SIG-M5 (cell line): ENCODE measurements around the gene IVL.

ENCODE experiments used
- DNase-seq: peaks from one replicate; lab custom pipeline; 2025; lab: John Stamatoyannopoulos, UW

The IVL gene

GRCh38 chr1:152899027-152899426, 9.3 kb upstream of the IVL start:
- DNase-seq, result no peak

DNA sequence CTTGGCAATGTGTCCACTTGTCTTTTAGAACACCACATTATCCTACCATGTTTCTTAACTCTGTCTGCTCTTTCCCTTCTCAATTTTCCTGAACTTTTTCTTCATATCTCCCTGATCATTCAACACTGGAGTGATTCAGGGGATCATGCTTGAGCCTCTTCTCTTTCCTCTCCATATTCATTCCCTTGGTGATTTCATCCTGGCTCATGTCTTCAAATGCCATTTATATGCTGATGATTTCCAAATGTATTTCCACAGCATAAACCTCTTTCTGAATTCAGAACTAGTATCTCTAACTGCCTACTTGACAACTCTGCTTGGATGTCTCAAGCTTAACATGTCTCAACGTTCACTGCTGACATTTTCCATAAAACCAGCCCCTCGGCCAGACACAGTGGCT, 8.5 kb upstream of the IVL start:
- no peak for DNase-seq

GRCh38 chr1:152901631-152902030, 6.7 kb upstream of the IVL start:
- DNase-seq, result no peak

DNA sequence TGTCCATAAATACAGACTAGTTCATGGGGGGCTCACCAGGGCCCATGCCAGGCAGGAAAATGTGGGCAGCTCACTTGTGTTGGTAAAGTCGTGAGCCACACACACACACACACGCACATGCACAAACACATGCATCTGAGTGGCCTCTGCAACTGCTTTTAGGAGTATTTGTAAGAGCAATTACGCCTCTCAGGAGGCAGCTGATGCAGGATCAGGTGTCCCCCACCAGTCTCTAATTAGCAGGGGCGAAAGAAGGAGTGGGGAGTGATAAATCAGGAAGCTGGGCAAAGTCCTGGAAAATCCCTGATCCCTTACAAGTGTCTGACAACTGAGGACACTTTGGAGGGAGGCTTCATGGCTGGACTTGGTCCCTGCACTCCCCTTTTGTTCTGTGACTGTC, 5.7 kb upstream of the IVL start:
- DNase-seq, result no peak

GRCh38 chr1:152904688-152905440, 3.5 kb upstream of the IVL start:
- no peak for DNase-seq

DNA sequence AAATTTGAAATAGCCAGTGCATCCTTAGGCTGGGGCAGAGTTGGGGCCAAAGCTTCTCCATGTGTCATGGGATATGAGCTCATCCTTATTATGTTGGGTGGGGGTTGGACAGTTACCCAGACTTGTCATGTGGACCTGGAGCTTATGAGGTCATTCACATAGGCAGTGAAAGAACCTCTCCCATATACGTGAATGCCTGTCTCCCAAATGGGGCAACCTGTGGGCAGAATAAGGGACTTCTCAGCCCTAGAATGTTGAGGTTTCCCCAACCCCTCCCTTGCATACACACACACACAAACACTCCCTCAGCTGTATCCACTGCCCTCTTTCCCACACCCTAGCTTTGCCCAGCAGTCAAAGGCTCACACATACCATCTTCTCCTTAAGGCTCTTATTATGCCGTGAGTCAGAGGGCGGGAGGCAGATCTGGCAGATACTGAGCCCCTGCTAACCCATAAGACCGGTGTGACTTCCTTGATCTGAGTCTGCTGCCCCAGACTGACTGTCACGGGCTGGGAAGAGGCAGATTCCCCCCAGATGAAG, 2.3 kb upstream of the IVL start:
- DNase-seq, result no peak

DNA sequence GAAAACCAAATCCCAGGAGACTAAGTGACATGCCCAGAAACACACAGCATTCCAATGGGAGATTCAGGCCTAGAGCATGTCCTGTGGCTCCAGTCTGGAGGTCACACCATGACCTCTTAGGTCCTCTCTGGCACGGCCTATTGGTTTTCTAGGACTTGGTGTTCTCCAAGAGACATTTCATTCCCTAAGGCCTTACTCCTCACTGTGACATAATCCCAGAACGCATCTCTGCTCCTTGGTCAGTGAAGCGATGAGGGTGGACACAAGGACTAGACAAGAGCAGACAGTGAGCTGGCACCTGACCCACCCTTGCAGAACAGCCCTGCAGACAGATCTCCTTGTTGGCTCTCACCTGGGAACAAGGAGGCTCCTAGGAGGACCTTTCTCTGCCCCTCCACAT, 860 bp downstream of the IVL start:
- no peak for DNase-seq

DNA sequence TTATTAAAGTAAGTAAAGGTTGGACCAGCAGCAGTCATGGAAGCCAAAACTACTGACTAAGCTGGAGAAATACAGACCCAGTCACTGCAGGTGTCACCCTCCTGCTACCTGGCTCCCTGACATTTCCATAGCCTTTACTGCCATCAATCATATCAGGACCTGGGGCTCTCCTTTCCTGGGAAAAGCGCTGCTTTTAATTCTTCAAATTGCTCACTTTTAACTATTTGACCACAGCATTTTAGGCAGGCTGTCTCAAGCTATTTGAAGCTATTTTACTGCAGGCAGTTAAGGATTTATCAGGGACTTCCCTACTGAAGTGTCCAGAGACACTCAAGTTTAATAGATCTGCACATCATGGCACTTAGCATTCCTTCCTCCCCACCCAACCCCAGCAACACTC, 4.1 kb downstream of the IVL start:
- no peak for DNase-seq

- DNase-seq, result no peak
Measured at GRCh38 chr1:152912900-152913299, 4.6 kb downstream of the IVL start.

GRCh38 chr1:152917794-152918193, 9.4 kb downstream of the IVL start:
- DNase-seq, result no peak

GRCh38 chr1:152919071-152919470, 10.7 kb downstream of the IVL start:
- no peak for DNase-seq

DNA sequence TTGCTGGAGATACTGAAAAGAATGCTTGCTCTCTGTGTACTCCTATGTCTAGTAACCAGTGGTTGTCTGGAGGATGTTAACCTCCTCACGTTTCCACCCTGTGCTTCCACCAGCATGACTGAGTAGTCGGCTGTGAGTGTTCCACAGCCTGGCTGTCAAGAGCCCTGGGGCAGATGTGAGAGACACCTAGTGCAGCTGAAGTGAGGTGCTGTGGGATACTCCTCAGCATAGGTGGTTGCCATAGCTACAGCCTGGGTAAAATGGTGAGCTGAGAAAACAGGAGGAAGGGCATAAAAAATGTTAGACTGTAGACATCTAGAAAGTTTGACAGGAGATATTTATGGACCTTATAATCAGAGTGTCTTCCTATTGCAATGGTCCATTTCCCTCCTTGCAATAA, 15.8 kb downstream of the IVL start:
- DNase-seq, result no peak

GRCh38 chr1:152926091-152926490, 17.7 kb downstream of the IVL start:
- no peak for DNase-seq

- no peak for DNase-seq
Measured at GRCh38 chr1:152928671-152929070, 20.3 kb downstream of the IVL start.

DNA sequence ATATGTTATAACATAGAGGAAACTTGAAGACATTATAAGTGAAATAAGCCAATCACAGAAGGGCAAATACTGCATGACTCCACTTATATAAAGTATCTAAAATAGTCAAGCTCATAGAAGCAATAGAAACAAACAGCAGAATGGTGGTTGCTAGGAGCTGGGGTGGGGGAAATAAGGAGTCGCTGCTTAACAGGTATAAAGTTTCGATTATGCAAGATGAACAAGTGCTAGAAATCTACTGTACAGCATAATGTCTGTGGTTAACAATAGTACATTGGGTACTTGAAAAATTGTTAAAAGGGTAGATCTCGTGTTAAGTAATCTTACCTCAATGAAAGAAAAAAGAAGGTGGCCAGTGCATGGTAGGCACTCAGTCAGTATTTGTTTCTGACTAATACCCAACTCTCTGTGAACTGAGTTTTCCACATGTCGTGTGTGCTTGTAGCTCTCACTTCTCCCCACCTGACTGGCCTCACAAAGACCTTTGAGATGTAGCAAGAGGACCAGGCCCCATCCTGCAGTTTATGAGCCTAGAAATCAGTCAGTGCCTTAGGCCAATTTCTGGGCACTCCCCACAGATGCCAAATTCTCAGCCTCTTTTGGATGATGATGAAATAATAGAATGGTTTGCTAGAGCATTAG, 23.9 kb downstream of the IVL start:
- DNase-seq, result no peak

GRCh38 chr1:152933196-152933595, 24.9 kb downstream of the IVL start:
- DNase-seq, result no peak

- no peak for DNase-seq
Measured at GRCh38 chr1:152940614-152941013, 32.3 kb downstream of the IVL start.

- DNase-seq, result no peak
Measured at GRCh38 chr1:152941037-152941711, 32.8 kb downstream of the IVL start.

GRCh38 chr1:152942161-152942560, 33.8 kb downstream of the IVL start:
- no peak for DNase-seq

DNA sequence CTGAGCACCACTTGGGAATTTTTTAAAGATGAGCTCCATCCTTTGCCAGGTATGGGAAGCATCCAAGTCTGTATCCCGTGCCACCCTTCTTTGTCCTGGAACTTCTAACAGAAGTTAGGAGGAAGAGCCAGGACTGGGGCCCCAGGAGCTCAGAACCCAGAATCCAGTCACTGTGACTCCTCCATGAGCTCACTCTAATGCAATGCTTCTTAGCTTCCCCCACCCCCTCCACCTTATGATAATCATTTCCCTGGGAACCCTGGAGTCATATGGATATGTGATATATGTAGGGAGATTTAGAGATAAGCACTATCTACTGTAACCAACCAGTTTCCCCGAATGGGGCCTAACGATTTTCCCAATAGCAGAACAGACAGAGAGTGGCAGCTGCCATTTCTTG, 37.9 kb downstream of the IVL start:
- no peak for DNase-seq

GRCh38 chr1:152946651-152947256, 38.4 kb downstream of the IVL start, which contains the start of gene SPRR5:
Gene SPRR5, plus strand, starts transcription at chr1:152947206. Its CDS starts 1,349 bp downstream, at chr1:152948555.
- no peak for DNase-seq

DNA sequence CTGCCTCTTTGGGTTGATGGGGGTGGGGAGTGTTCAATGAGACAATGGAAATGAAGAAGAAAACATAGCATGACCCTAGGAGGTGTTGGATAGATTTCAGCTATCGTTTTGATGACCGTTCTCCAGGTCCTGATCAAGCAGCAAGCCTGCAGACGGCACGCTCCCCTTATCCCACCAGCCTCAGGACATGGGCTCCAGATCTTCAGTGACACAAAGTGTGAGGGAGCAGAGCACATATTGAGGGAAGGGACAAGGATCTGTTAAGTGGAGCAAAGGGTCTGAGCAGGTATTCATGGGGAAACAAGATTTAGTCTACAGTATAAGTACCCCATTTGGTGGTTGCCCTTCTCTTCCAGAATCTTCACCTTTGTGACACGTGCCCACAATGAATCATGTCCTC, 43.4 kb downstream of the IVL start:
- DNase-seq, result no peak

GRCh38 chr1:152953761-152954160, 45.4 kb downstream of the IVL start:
- DNase-seq, result no peak
